H7 (cell line): ENCODE data around the gene ATP11A. TPM values are rescaled to one million over a fixed set of nuclear protein-coding genes. Genes with fewer than 3 reads are reported as not detected.
"Not testable (repeated sequence)": the region's sequence is repeated elsewhere in the genome, so short reads cannot be mapped to it uniquely, and the experiment has no call there.

Experiments used
- DNase-seq: peaks from one replicate; pipeline ENCODE4 v3.0.0; 2012
- H3K27me3 ChIP-seq: 2 replicates; pipeline ENCODE4 v1.6.0; 2011; ENCODE audit warnings: mild to moderate bottlenecking, low read length; ENCODE audit not compliant: control insufficient read depth, insufficient read depth
- H3K36me3 ChIP-seq: replicated peaks from 2 replicates; pipeline ENCODE4 v1.5.1; 2011; ENCODE audit warnings: low read length; ENCODE audit not compliant: control insufficient read depth, insufficient read depth
- H3K4me3 ChIP-seq: 2 replicates; pipeline ENCODE4 v1.5.1; 2011; ENCODE audit warnings: low read depth, mild to moderate bottlenecking, control low read depth, low read length, moderate library complexity; ENCODE audit not compliant: insufficient read depth
- total RNA-seq: library from RNA; depleted of rRNA; stranded (reverse); fragments of >200 nt; shearing (Covaris generic); gene quantifications from 2 replicates; pipeline ENCODE4 v1.2.3, GENCODE V29; 2014

The ATP11A gene
- total RNA-seq, 1 experiment from 2014 or later: 9.9 TPM

DNA sequence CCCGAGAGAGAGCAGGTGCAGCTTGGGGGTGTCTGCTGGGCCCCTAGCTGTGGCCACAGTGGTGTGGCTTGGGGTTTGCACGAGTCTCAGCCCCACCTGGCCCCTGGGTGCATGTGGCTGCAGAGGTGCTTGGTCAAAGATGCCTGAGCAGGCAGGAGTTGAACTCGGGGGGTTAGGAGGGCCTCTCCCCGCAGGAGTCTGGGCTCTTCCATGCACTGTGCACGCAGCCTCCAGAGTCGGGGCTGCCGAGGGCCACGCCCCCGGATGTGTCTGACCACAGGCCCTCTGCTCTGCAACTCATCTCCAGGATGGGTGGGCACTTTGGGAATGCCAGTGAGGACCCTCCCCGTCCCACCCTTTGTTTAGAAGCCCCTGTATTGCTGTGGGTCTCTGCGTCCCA is 187.7 kb downstream of the ATP11A start:
- DNase-seq: no peak
- Histone ChIP-seq H3K27me3 (no peaks in the 10 kb centered on the region), H3K4me3 (no peak overlapping the region), H3K36me3 (peaks cover 7% of the 10 kb centered on the region)

DNA sequence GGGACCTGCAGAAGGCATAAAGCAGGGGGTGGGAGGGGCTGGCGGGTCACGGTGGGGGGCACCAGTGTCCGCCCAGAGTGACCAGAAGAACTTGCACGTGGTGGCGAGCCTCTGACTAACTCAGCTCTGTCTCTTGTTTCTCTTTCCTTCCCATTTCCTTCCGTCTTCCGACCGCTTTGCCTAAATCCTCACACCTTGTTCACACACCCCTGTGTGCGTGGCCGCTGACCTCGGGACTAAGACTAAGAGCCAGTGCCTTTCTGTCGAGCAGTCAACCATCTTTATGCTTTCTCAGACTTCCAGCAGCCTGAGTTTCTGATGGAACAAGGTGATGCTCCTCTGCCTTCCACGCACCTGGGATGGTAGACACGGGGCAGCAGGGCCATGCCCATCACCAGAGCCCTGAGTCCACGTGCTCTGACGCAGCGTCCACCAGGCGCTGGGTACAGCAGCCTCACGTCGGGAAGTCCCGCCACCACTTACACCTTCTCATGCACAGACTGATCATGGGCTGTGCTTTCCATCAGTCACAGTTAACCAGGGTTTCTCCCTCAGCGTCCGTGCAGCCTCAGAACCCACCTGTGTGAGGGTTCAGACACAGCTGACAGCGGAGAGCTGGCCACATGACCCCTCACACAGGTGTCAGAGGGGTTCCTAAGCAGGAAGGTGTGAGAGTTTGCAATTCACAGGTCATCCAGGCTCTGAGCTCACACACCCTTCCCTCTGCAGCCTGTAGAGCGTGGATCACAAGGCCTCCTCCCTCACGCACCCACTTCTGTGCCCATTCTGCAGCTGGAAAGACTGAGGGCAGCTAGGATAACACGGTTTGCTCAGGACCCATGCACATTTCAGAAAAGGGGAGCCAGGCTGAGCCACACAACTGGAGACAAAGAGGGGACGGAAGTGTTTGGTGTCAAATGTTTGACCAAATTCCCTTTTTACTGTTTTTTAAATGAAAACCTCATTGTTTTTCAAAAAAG is 188.4 kb downstream of the ATP11A start:
- no peak for DNase-seq
- Histone ChIP-seq H3K36me3 (peaks cover 6% of the 10 kb centered on the region), H3K4me3 (no peak overlapping the region), H3K27me3 (no peaks in the 10 kb centered on the region)

DNA sequence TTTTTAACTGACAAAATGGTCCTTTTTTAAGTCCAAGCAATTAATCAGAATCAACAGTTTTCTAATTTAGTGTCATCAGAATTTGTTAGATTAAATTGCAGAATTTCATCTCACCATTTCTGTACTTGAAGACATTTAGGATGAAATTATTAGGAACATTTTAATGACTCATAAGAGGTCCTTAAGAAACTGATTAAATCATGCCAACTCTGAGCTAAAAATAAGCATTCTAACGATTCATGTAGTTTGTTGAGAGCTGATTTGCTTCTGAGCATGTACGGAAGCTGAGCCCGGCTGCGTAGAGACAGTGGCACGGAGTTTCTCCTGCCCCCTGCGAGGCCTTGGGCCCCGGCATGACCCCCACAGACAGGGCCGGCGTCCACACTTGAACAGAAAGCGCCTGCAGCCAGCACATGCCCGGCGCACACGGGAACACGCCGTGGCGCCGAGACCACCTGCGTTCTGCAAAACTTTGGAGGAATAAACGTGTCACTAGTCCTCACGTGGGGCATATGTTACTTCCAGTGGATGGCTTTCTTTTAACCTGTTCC is 189.5 kb downstream of the ATP11A start:
- Histone ChIP-seq H3K36me3 (peaks cover 6% of the 10 kb centered on the region), H3K4me3 (no peak overlapping the region), H3K27me3 (no peaks in the 10 kb centered on the region)
- no peak for DNase-seq

DNA sequence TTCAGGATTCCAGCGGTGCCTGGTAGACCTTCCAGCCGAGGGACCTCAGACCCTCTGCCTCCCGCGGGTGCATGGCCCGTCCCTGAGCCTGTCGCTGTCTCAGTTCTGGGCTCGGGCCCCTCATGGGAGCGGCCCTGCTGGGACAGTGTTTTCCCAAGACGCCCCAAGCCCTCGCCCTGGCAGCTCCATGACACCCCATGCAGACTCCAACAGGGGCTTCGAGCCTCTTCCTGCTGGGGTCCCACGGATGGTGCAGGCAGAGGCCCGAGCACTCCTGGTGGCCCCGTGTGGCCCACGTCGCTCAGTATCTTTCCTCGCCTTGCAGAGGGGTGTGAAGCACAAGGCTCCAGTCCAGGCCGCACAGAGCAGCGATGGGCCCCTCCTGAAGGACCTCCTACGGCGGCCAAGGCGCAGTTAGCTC is 190.4 kb downstream of the ATP11A start:
- Histone ChIP-seq H3K4me3 (no peak overlapping the region), H3K27me3 (no peaks in the 10 kb centered on the region), H3K36me3 (peaks cover 8% of the 10 kb centered on the region)
- no peak for DNase-seq

DNA sequence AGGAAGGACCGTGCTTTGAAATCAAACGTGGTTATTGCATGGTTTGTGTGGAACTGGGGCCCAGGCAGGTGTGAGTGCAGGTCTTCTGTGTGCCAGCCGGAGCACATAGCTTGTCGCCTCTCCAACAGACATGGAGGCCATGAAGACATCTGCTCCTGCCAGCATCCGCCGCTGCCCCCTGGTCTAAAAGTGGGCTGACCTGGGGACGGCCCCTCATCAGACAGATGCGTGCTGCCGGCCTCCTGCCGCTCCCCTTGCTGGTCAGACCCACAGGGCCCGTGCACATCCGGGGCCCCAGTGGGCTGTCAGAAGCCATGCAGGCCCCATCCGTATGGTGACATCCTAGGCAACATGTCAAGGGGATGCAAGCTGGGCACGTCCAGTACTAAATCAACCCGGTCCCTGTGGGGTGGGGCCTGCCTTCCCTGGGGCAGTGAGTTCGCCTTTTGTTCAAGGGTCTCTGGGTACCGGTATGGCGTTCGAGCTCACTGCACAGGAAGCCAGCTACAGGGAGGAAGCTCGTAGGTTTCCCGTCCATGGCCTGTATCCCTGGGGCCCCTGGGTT is 191.2 kb downstream of the ATP11A start:
- no peak for DNase-seq
- Histone ChIP-seq H3K36me3 (peaks cover 8% of the 10 kb centered on the region), H3K27me3 (no peaks in the 10 kb centered on the region), H3K4me3 (no peak overlapping the region)

DNA sequence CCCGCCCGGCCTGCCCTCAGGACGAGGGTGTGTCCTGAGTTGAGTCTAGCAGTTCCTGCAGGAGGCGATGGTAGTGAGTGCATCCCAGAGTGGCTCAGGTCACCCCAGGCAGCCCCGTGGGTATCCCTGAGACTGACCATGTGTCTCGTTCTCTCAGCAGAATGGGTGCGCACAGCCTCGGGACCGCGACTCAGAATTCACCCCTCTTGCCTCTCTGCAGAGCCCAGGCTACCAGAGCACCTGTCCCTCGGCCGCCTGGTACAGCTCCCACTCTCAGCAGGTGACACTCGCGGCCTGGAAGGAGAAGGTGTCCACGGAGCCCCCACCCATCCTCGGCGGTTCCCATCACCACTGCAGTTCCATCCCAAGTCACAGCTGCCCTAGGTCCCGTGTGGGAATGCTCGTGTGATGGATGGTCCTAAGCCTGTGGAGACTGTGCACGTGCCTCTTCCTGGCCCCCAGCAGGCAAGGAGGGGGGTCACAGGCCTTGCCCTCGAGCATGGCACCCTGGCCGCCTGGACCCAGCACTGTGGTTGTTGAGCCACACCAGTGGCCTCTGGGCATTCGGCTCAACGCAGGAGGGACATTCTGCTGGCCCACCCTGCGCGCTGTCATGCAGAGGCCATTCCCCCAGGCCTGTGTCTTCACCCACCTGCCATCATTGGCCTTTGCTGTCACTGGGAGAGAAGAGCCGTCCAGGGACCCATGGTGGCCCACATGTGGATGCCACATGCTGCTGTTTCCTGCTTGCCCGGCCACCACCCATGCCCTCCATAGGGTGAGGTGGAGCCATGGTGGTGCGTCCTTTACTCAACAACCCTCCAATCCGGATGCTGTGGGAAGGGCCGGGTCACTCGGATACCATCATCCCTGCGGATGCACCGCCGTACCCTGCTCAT is 192.1 kb downstream of the ATP11A start:
- DNase-seq: no peak
- Histone ChIP-seq H3K27me3 (no peaks in the 10 kb centered on the region), H3K4me3 (no peak overlapping the region)

DNA sequence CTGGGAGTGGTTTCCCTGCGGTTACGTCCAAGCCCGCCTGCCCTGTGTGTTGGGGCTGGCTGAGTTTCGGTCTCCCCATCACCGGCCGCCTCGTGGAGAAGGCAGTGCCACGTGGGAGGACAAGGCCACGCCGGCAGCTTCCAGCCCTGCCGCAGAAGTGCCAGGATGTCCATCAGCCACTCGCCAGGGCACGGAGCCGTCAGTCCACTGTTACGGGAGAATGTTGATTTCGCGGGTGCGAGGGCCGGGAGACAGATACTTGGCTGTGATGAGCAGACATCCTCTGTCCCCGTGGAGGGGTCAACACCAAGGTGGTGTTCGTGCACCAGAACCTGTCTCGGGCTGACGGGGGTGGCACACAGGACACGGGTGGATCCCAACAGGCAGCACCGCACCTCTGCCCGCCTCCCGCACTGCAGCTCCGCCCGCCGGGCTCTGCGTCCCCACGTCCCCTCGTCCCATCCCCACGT is 192.8 kb downstream of the ATP11A start:
- H3K36me3 ChIP-seq: peaks cover 5% of the 10 kb centered on the region
- no peaks in the 10 kb centered on the region for H3K27me3 ChIP-seq
- no peak overlapping the region for H3K4me3 ChIP-seq
- no peak for DNase-seq

More for the DNA sequence above, 192.1 kb downstream of the ATP11A start:
- H3K36me3 ChIP-seq: peaks cover 6% of the 10 kb centered on the region

DNA sequence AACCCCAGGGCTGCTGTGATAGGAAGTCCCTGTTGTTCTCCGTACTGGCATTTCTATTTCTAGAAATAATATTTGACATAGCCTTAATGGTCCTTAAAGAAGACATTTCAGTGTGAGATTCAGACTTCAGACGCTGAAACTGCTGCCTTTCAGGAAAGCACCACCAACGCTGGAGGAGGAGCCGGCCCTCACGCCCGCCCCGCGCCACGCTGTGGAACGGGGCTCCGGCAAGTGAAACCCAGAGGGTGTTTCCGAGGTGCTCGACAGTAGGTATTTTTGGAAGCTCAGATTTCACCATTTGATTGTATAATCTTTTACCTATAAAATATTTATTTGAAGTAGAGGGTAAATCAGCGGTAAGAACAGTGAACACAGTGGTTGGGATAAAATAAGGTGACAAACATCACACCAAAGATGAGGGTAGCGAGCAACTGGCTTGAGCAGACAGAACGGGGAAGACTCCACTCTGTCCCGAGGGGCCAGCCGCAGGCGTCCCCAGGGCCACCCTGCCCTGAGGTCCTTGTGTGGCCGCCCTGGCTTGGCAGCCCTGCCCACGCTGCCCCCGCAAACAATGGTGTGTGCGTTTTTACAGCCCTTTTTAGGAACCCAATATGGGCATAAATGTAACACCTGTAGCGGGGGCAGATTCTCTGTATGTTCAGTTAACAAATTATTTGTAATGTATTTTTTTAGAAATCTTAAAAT is 193.6 kb downstream of the ATP11A start:
- no peak overlapping the region for H3K4me3 ChIP-seq
- H3K36me3 ChIP-seq: peaks cover 5% of the 10 kb centered on the region
- no peak for DNase-seq
- H3K27me3 ChIP-seq: no peaks in the 10 kb centered on the region

DNA sequence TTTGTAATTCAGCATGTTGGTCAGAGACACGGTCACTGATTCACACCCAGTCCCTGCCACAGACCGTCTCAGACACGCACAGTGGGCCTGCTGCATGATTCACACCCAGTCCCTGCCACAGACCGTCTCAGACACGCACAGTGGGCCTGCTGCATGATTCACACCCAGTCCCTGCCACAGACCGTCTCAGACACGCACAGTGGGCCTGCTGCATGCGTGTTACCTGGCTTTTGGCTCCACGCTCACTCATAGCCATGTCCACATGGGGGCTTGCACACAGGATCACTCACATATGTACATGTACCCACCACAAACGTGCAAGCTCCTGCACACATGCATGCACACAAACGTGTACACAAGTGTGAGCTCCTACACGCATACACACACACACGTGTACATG is 194.9 kb downstream of the ATP11A start:
- not testable (repeated sequence) for H3K4me3 ChIP-seq, H3K27me3 ChIP-seq, DNase-seq, H3K36me3 ChIP-seq

DNA sequence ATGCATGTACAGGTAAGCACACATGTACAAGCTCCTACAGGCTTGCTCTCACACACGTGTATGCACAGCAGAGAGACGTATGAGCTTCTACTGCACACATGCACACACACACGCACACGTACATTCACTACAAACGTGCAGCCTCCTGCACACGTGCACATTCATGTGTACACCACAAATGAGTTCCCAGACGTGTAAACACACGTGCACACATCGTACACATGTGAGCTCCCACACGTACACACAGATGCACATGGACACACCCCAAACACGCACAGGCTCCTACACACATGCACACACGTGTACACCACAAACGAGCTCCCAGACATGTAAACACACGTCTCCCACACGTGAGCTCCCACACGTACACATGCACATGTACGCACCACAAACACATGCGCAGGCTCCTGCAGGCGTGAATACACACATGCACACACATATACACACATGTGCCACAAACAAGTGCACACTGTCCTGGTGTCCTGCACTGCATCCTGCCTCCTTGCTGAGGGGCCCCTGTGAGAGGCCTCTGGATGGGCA is 195.5 kb downstream of the ATP11A start:
- H3K36me3 ChIP-seq: peaks cover 2% of the 10 kb centered on the region
- H3K27me3 ChIP-seq: no peaks in the 10 kb centered on the region
- H3K4me3 ChIP-seq: no peak overlapping the region
- DNase-seq: no peak

DNA sequence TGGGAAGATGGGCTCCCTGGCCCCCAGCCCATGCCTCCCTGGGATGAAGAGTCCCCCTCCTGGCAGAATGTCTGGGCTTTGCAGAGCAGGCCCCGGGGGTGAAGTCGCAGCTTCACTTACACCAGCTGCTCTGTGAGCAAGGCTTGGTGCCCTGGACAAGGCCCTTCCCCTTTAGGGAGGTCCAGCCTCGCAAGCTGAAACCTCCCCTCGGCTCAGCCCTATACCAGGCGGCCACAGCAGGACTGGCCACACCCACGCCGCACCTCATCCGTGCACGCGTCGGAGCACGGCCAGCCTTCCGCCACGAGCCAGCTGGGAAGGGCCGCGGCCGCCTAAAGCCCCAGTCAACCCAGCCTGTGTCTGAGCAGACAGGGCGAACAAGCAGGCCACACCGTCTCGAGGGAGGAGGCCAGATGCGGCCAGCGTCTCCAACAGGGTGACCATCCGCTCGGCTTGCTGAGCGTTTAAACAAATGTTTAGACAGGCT is 196.0 kb downstream of the ATP11A start:
- peak; percentile 95 for DNase-seq
- Histone ChIP-seq H3K36me3 (peaks cover 2% of the 10 kb centered on the region), H3K4me3 (no peak overlapping the region), H3K27me3 (no peaks in the 10 kb centered on the region)

DNA sequence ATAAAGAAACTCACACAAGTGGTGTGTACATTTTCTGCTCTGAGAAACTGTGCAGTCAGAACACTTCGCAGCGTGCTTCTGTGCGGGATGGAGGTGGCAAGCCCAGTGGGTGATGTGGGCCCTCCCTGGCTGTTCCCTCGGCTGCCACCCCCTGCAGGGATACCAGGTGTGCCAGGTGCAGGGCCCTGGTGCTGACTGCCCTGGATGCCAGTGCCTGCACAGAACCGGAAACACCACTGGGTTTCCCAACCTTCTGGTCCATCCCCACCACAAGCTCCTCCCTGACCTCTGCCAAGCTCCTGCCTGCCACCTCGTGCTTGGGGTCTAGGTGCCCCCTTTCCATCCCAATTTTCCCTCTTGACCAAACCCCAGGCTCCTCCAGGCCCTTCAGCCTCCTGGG is 197.3 kb downstream of the ATP11A start:
- H3K27me3 ChIP-seq: peaks cover 6% of the 10 kb centered on the region; the same call in 1 of the 2 replicates
- DNase-seq: no peak
- H3K4me3 ChIP-seq: no peak overlapping the region
- H3K36me3 ChIP-seq: peaks cover 2% of the 10 kb centered on the region

DNA sequence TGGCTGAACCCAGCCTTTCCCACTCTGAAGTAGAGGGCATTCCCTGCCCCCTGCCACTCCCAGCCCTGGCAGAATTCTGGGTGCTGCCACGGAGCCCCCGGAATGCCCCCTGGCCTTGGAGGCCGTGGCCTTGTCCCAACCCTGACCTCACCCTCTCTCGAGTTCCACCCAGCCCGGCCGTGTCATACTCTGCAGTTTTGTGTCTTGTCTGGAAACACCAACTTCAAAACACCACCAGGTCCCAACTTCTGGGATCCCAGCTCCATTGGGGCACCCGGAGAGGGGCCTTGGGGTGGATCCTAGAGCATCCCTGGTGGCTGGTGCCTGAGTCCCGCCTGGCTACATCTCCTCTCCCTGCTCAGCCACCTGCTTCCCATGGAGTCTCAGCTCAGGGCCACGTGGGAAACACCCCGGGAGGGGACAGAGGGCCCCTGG is 197.7 kb downstream of the ATP11A start:
- no peak for DNase-seq
- Histone ChIP-seq H3K4me3 (no peak overlapping the region), H3K36me3 (peaks cover 2% of the 10 kb centered on the region), H3K27me3 (peaks cover 9% of the 10 kb centered on the region; the same call in 1 of the 2 replicates)
